HepG2 (cell line): Measurements from ENCODE around the gene PPIP5K2. TPM values are rescaled to one million over a fixed set of nuclear protein-coding genes. Genes with fewer than 3 reads are reported as not detected.

Experiments used
- ATAC-seq: fragments of 200-7000 bp; cut with Tn5 transposase; 3 replicates; pipeline ENCODE4 v1.9.1; 2020; ENCODE audit warnings: mild to moderate bottlenecking, moderate library complexity
- BruUV-seq: library from RNA; stranded (reverse); fragments of 400-500 nt; replicated peaks from 2 replicates; lab custom pipeline; 2021; lab: Mats Ljungman, UMichigan
- CTCF ChIA-PET: fragments of 300-600 bp; formaldehyde crosslinking; extraction: SDS; loops from one replicate; lab custom pipeline; 2021; ENCODE audit warnings: low total read pairs, inconsistent platforms, low intra/inter-chr PET ratio; lab: Yijun Ruan, JAX
- POLR2A ChIA-PET: fragments of 350-600 bp; sonication (Branson Sonifier 250); formaldehyde crosslinking; loops from one replicate; lab custom pipeline; 2020; ENCODE audit warnings: antibody characterized with exemption, inconsistent platforms; lab: Yijun Ruan, JAX
- DNase-seq: peaks from one replicate; pipeline ENCODE4 v3.0.0-alpha.2; 2015; ENCODE audit warnings: low spot score
- FAIRE-seq: peaks from 3 replicates; lab custom pipeline; 2011; peaks lifted over from hg19 to GRCh38; lab: Jason Lieb, UNC
- H2AFZ ChIP-seq: one replicate; pipeline ENCODE4 v1.6.1; 2011; ENCODE audit warnings: low read length, inconsistent platforms
- H3K27ac ChIP-seq: fragments of 300-600 bp; 3 replicates; pipeline ENCODE4 v1.8.0; 2011; ENCODE audit warnings: mixed run types, mild to moderate bottlenecking, mixed read lengths, low read length, inconsistent platforms; ENCODE audit not compliant: insufficient read depth; ENCODE audit errors: extremely low read length
- H3K27me3 ChIP-seq, 2 experiments: fragments of 200-600 bp in 1 of 2; 2 replicates in 1 of 2; 3 replicates in 1 of 2; pipeline versions ENCODE4 v1.6.0 to v1.8.0; 2011; ENCODE audit warnings: low read length in 2 of 2, mild to moderate bottlenecking in 2 of 2, moderate library complexity in 2 of 2, inconsistent platforms in 1 of 2; ENCODE audit not compliant: insufficient read depth in 2 of 2, control insufficient read depth in 1 of 2
- H3K36me3 ChIP-seq, 2 experiments: fragments of 200-600 bp in 1 of 2; replicated peaks in 1 of 2; 2 replicates in 1 of 2; 3 replicates in 1 of 2; pipeline versions ENCODE4 v1.5.1 to v1.8.0; 2011; ENCODE audit warnings: low read length in 2 of 2, inconsistent platforms in 1 of 2; ENCODE audit not compliant: insufficient read depth in 2 of 2, control insufficient read depth in 1 of 2
- H3K4me1 ChIP-seq: 2 replicates; pipeline ENCODE4 v1.5.1; 2012; ENCODE audit warnings: low read length, inconsistent platforms; ENCODE audit not compliant: insufficient read depth
- H3K4me2 ChIP-seq: 2 replicates; pipeline ENCODE4 v1.6.0; 2011; ENCODE audit warnings: low read depth, low read length, inconsistent platforms
- H3K4me3 ChIP-seq, 3 experiments: fragments of 200-600 bp in 1 of 3; sonication (generic), shearing (Covaris generic) in 1 of 3; replicated peaks in 1 of 3; 2 replicates each; pipeline ENCODE4 v1.5.1; 2011 to 2016; ENCODE audit warnings: low read length in 3 of 3, inconsistent platforms in 2 of 3, low read depth in 2 of 3, mild to moderate bottlenecking in 2 of 3, control low read depth in 1 of 3, mixed read lengths in 1 of 3; ENCODE audit not compliant: insufficient read depth in 1 of 3
- H3K79me2 ChIP-seq: one replicate; pipeline ENCODE4 v1.6.1; 2011; ENCODE audit warnings: low read length, inconsistent platforms; ENCODE audit not compliant: insufficient read depth
- H3K9ac ChIP-seq: 2 replicates; pipeline ENCODE4 v1.6.0; 2011; ENCODE audit warnings: mild to moderate bottlenecking, low read depth, low read length, inconsistent platforms; ENCODE audit not compliant: insufficient read depth
- H3K9me3 ChIP-seq: 2 replicates; pipeline ENCODE4 v1.5.1; 2012; ENCODE audit warnings: mild to moderate bottlenecking, low read length
- H4K20me1 ChIP-seq: 2 replicates; pipeline ENCODE4 v1.6.0; 2011; ENCODE audit warnings: inconsistent platforms, mild to moderate bottlenecking, low read length, moderate library complexity; ENCODE audit not compliant: insufficient read depth
- FOSL2 ChIP-seq: sonication (generic); formaldehyde crosslinking; IDR thresholded peaks from 2 replicates; pipeline ENCODE4 v1.4.0; 2020; ENCODE audit warnings: missing genetic modification reagents
- HNRNPUL1 ChIP-seq: fragments of 200-400 bp; formaldehyde crosslinking; IDR thresholded peaks from 2 replicates; pipeline ENCODE4 v1.6.1; 2017; ENCODE audit warnings: low read depth, mild to moderate bottlenecking, low read length, moderate library complexity
- ISL2 ChIP-seq: sonication (generic); formaldehyde crosslinking; IDR thresholded peaks from 2 replicates; pipeline ENCODE4 v1.5.0; 2020; ENCODE audit warnings: missing genetic modification reagents
- PAX8 ChIP-seq: sonication (generic); formaldehyde crosslinking; IDR thresholded peaks from 2 replicates; pipeline ENCODE4 v1.8.0; 2022; ENCODE audit warnings: mild to moderate bottlenecking, missing genetic modification reagents, borderline replicate concordance
- SCMH1 ChIP-seq: sonication (generic); formaldehyde crosslinking; IDR thresholded peaks from 2 replicates; pipeline ENCODE4 v1.9.0; 2021; ENCODE audit warnings: missing genetic modification reagents, mild to moderate bottlenecking, borderline replicate concordance
- TBP ChIP-seq: sonication (generic); formaldehyde crosslinking; IDR thresholded peaks from 2 replicates; pipeline ENCODE4 v1.5.0; 2020; ENCODE audit warnings: missing genetic modification reagents
- ZBTB1 ChIP-seq: sonication (generic); formaldehyde crosslinking; IDR thresholded peaks from 2 replicates; pipeline ENCODE4 v1.4.0; 2020; ENCODE audit warnings: missing genetic modification reagents, borderline replicate concordance
- ZNF7 ChIP-seq: IDR thresholded peaks from 2 replicates; pipeline ENCODE4 v1.6.1; 2016; ENCODE audit warnings: missing biosample characterization, missing genetic modification reagents
- ZNF724P ChIP-seq: sonication (generic); formaldehyde crosslinking; IDR thresholded peaks from 2 replicates; pipeline ENCODE4 v1.8.0; 2022; ENCODE audit warnings: missing genetic modification reagents, borderline replicate concordance
- ZNF782 ChIP-seq: sonication (generic); formaldehyde crosslinking; IDR thresholded peaks from 2 replicates; pipeline ENCODE4 v1.4.0; 2020; ENCODE audit warnings: missing genetic modification reagents, mild to moderate bottlenecking, borderline replicate concordance
- whole genome bisulfite sequencing: methylation state at CpG from one replicate; pipeline ENCODE4 v1.1.6; 2017; ENCODE audit warnings: low lambda C conversion rate; 5-methylcytosine and 5-hydroxymethylcytosine counted together
- in situ Hi-C: cut with HindIII; loops from 2 replicates; pipeline ENCODE4 v1.10.0; 2017; ENCODE audit warnings: low pct_unique_long_range_greater_than_20kb; ENCODE audit not compliant: extremely low pct_ligation_motif_present
- intact Hi-C: fragments of 100-400 bp; cut with micrococcal nuclease; formaldehyde crosslinking; loops from one replicate; pipeline ENCODE4 v1.10.0; 2022; ENCODE audit not compliant: unreplicated experiment
- polyA plus RNA-seq, 8 experiments: library from polyadenylated mRNA; depleted of rRNA in 3 of 8; stranded (reverse) in 7 of 8; unstranded in 1 of 8; fragments of >200 nt; fragmentation: Illumina TruSeq in 4 of 8; extraction: Trizol in 4 of 8; gene quantifications; 2 replicates each; pipeline versions ENCODE4 v1.2.1 to v1.2.3, GENCODE V29; 2011 to 2016; ENCODE audit warnings: low read depth in 4 of 8, missing spikeins in 1 of 8, mixed read lengths in 1 of 8; ENCODE audit not compliant: insufficient read depth in 1 of 8
- total RNA-seq, 5 experiments: library from RNA; depleted of rRNA; stranded (reverse); fragments of >200 nt; fragmentation: Illumina TruSeq; extraction: Trizol; gene quantifications; 2 replicates each; pipeline ENCODE4 v1.2.3, GENCODE V29; 2016; ENCODE audit warnings: low read depth in 1 of 5
- TF ChIP-seq, protein P1 (sequence below): sonication (generic); formaldehyde crosslinking; IDR thresholded peaks from 2 replicates; pipeline ENCODE4 v1.5.1; 2020; ENCODE audit warnings: mild to moderate bottlenecking, missing genetic modification reagents, moderate library complexity
- TF ChIP-seq, protein P2 (sequence below): sonication (generic); formaldehyde crosslinking; IDR thresholded peaks from 2 replicates; pipeline ENCODE4 v1.4.0; 2020; ENCODE audit warnings: missing genetic modification reagents
- TF ChIP-seq, protein P3 (sequence below): sonication (generic); formaldehyde crosslinking; IDR thresholded peaks from 2 replicates; pipeline ENCODE4 v1.8.0; 2022; ENCODE audit warnings: mild to moderate bottlenecking, missing genetic modification reagents; ENCODE audit not compliant: insufficient replicate concordance

Gene PPIP5K2
- total and polyA plus RNA-seq, 2 of the 13 experiments (the other 11 are each of a cell fraction or from before 2014, with no cell fraction given), result 19.7 to 45.6 TPM

- H4K20me1 ChIP-seq, result no peaks in the 10 kb centered on the region
- WGBS, result 94% methylated on average over 2 of the region's 2 CpGs
- H3K4me2 ChIP-seq, result no peak overlapping the region
- H3K9me3 ChIP-seq, result no peaks in the 10 kb centered on the region
- DNase-seq (no peak), ATAC-seq (no peak), FAIRE-seq (no peak)
- H3K4me1 ChIP-seq, result peaks cover 6% of the 10 kb centered on the region; the same call in 1 of the 2 replicates
- in situ Hi-C loops, result no loop called here
- H3K27me3 ChIP-seq, result no peaks in the 10 kb centered on the region; a peak in 1 of 5 replicates
- H3K27ac ChIP-seq, result no peak overlapping the region
- H3K79me2 ChIP-seq, result no peaks in the 10 kb centered on the region
- no peaks in the 10 kb centered on the region for H3K36me3 ChIP-seq
- intact Hi-C loops, result no loop called here
- CTCF ChIA-PET, result no interaction called here
- no peak overlapping the region for H3K4me3 ChIP-seq
- H3K9ac ChIP-seq, result no peak overlapping the region
- no peak overlapping the region for H2AFZ ChIP-seq
- POLR2A ChIA-PET, result no interaction called here
- no TSS peak for BruUV-seq
- TF ChIP-seq, protein P1, sequence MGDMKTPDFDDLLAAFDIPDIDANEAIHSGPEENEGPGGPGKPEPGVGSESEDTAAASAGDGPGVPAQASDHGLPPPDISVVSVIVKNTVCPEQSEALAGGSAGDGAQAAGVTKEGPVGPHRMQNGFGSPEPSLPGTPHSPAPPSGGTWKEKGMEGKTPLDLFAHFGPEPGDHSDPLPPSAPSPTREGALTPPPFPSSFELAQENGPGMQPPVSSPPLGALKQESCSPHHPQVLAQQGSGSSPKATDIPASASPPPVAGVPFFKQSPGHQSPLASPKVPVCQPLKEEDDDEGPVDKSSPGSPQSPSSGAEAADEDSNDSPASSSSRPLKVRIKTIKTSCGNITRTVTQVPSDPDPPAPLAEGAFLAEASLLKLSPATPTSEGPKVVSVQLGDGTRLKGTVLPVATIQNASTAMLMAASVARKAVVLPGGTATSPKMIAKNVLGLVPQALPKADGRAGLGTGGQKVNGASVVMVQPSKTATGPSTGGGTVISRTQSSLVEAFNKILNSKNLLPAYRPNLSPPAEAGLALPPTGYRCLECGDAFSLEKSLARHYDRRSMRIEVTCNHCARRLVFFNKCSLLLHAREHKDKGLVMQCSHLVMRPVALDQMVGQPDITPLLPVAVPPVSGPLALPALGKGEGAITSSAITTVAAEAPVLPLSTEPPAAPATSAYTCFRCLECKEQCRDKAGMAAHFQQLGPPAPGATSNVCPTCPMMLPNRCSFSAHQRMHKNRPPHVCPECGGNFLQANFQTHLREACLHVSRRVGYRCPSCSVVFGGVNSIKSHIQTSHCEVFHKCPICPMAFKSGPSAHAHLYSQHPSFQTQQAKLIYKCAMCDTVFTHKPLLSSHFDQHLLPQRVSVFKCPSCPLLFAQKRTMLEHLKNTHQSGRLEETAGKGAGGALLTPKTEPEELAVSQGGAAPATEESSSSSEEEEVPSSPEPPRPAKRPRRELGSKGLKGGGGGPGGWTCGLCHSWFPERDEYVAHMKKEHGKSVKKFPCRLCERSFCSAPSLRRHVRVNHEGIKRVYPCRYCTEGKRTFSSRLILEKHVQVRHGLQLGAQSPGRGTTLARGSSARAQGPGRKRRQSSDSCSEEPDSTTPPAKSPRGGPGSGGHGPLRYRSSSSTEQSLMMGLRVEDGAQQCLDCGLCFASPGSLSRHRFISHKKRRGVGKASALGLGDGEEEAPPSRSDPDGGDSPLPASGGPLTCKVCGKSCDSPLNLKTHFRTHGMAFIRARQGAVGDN (CRISPR knock-in tag), result no peak
- no peak for TF ChIP-seq PAX8 (CRISPR knock-in tag)
- TF ChIP-seq FOSL2, result no peak
- TF ChIP-seq, protein P2, sequence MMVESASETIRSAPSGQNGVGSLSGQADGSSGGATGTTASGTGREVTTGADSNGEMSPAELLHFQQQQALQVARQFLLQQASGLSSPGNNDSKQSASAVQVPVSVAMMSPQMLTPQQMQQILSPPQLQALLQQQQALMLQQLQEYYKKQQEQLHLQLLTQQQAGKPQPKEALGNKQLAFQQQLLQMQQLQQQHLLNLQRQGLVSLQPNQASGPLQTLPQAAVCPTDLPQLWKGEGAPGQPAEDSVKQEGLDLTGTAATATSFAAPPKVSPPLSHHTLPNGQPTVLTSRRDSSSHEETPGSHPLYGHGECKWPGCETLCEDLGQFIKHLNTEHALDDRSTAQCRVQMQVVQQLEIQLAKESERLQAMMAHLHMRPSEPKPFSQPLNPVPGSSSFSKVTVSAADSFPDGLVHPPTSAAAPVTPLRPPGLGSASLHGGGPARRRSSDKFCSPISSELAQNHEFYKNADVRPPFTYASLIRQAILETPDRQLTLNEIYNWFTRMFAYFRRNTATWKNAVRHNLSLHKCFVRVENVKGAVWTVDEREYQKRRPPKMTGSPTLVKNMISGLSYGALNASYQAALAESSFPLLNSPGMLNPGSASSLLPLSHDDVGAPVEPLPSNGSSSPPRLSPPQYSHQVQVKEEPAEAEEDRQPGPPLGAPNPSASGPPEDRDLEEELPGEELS (CRISPR knock-in tag), result no peak
- no peak for TF ChIP-seq ZNF7
- no peak for TF ChIP-seq ZBTB1 (CRISPR knock-in tag)
- TF ChIP-seq TBP (CRISPR knock-in tag), result no peak
- TF ChIP-seq, protein P3, sequence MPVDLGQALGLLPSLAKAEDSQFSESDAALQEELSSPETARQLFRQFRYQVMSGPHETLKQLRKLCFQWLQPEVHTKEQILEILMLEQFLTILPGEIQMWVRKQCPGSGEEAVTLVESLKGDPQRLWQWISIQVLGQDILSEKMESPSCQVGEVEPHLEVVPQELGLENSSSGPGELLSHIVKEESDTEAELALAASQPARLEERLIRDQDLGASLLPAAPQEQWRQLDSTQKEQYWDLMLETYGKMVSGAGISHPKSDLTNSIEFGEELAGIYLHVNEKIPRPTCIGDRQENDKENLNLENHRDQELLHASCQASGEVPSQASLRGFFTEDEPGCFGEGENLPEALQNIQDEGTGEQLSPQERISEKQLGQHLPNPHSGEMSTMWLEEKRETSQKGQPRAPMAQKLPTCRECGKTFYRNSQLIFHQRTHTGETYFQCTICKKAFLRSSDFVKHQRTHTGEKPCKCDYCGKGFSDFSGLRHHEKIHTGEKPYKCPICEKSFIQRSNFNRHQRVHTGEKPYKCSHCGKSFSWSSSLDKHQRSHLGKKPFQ (CRISPR knock-in tag), result no peak
- no peak for TF ChIP-seq ZNF782
- no peak for TF ChIP-seq ZNF724P (CRISPR knock-in tag)
- no peak for TF ChIP-seq ISL2 (CRISPR knock-in tag)
- no peak for TF ChIP-seq SCMH1 (CRISPR knock-in tag)
- no peak for TF ChIP-seq HNRNPUL1
Observed at GRCh38 chr5:103216697-103217096, 96.6 kb downstream of the PPIP5K2 start.
